Inflammatory macrophage treated with lipopolysaccharide for 4 hours (primary cell): Measurements from ENCODE around the gene TSPOAP1.

ENCODE experiments used
- DNase-seq: peaks from one replicate; pipeline ENCODE4 v3.0.0-alpha.2; 2020

The TSPOAP1 gene

GRCh38 chr17:58276423-58276822, 52.2 kb downstream of the TSPOAP1 start:
- DNase-seq: no peak

DNA sequence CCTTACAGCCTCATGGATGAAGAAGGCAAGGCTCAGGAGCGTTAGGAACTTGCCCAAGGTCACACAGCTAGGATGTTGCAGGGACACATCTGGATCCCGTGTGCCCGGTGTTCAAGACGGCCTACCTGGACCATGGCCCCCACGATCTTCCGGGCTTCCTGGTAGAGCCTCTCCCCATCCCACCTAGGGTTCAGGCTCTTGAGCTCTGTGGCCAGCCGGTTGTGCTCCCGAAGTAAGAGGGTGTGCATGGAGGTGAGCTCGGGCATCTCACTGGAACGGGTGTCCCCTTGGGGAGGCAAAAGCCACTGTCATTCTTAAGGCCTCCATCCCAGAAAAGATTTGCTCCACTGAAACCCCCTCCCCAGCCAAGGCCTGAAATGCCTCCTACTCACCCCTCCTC, 53.2 kb downstream of the TSPOAP1 start:
- DNase-seq: no peak

GRCh38 chr17:58273453-58274104, 55.0 kb downstream of the TSPOAP1 start:
- DNase-seq: peak; percentile 40

- DNase-seq: peak; percentile 8
Observed at GRCh38 chr17:58272367-58273280, 56.0 kb downstream of the TSPOAP1 start.

- peak; percentile 35 for DNase-seq
Observed at GRCh38 chr17:58271216-58271931, 57.2 kb downstream of the TSPOAP1 start.

GRCh38 chr17:58270476-58271215, 57.9 kb downstream of the TSPOAP1 start:
- DNase-seq: no peak

DNA sequence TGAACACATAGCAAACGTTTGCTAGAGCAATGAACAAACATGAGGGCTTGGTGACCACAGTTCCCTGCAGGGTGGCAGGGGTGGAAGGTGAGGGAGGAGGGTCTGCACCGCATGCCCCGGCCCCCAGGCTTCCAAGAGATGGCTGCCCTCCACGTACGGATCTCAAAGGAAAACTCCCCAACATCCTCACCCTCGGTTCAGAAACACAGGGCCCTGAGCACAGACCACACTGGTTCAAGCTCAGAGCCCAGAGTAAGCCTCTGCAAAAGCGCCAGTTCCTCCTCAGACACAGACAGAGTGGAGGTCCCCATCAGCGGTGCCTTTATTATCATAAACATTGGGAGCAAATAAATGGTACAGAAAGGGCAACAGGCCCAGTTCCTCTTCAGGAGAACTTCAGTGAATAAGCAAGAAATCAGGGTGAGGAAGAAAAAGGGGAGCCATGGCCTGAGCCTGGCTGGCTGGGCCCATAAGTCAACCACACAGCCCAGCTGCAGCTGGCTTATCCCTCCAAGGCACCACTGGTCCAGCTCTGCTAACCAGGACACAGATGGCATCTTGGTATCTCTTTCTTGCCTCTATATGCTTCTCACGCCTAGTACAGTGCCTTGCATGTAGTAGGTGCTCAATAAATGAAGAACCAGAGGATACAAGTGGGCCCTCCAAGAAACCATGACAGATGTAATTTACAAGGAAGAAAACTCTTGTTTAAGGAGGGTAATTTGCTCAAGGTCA, 58.9 kb downstream of the TSPOAP1 start:
- DNase-seq: no peak

DNA sequence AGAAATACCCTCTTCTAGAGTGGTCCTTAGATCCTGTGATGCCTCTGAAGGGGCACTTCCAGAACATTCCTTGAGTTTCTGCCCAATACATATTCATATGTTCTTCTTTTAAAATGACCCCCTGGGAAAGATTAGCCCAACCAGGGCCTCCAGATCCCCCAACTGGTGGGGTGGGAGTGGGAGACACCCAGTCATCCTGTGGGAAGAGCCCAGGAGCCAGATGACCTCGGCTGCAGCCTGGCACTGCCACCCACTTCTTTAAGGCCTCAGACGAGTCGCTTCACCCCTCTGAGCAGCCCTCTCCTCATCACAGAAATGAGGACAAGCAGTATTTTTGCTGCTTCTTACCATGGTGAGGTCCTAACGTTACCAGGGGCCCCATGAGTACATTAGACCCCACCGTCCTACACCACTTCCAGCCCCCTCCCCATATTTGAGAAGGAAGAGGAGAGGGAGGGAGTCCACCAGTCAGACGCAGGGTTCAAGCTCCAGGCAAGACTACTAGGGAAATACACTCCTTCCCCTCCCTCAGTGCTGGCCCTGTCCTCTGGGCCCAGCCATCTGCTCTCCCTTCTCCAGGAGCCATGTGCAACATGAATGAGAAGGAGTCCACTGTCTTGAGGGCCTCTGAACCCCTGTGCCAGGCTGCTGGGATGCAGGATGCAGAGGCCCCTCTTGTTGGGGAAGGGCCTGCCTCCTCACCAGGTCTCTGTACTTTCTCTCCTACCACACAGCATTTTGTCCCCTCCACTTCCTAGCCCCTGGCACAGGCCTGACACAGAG, 59.6 kb downstream of the TSPOAP1 start:
- no peak for DNase-seq

DNA sequence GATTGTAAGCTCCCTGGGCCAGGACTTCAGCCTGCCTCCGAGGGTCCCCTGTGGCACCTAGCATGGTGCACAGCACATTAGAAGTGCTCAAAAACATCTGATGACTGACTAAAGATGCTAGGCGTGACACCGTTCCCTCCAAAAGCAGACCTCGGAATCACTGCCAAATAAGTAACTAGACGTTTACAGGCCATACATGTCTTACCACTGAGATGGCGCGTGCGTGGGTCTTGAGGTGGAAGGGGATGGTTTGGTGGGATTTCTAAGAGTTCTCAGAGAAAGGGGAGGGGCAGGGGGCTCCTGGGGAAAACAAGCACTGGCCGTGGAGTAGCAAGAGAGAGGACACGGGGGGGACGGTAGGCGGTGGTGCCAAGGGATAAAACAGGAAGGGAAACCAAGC, 60.3 kb downstream of the TSPOAP1 start:
- no peak for DNase-seq

- DNase-seq: no peak
Observed at GRCh38 chr17:58267347-58268324, 61.0 kb downstream of the TSPOAP1 start.

DNA sequence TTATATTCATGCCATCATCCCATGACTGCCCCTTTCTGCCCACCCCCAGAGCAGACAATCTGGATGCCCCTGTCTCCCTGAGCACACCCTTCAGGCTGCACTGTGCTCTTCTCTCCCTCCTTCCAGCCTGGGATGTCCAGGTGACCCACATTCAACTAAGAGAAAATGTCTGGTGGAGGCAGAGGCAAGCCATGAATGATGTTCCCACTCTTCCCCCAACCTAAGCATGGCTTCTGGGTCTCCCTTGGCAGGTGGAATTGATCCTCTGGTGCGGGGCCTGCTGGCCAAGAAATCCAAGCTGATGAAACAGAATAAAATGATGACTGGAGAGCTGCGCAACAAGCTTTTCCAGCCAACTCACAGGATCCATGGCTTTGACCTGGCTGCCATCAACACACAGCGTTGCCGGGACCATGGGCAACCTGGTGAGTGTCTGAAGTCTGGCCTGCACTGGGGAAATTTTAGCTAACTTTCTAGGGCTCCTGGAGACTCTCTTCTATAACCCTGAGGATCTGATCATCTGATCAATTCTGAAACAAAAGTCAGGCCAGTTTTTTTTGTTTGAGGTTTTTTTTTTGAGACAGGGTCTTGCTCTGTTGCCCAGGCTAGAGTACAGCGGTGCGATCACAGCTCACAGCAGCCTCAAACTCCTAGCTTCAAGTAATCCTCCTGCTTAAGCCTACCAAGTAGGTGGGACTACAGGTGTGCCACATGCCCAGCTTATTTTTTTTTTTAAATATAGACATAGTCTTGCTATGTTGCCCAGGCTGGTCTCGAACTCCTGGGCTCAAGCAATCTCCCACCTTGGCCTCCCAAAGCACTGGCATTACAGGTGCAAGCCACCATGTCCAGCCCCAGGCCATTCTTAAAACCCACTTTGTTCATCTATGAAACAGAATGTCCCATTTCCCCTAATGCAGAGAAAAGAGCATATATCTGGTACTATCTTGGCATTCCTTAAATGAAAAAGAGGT, 62.4 kb downstream of the TSPOAP1 start:
- no peak for DNase-seq

DNA sequence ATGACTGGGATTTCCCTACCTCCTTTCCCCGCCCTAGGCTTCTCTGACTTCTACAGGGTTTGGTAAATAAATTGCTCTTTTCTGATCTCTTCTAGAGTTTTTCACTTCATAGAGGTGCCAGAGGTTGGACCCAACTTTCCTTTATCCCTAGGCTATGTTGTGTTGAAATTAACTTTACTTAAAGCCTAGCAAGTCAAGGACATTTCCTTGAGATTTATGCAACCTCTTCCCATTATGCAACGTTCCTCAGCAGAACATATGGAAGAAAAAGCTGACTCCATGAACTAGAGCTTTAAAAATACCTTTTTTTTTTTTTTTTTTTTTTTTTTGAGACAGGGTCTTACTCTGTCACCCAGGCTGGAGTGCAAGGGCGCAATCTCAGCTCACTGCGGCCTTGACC, 63.3 kb downstream of the TSPOAP1 start:
- DNase-seq: peak; percentile 43

DNA sequence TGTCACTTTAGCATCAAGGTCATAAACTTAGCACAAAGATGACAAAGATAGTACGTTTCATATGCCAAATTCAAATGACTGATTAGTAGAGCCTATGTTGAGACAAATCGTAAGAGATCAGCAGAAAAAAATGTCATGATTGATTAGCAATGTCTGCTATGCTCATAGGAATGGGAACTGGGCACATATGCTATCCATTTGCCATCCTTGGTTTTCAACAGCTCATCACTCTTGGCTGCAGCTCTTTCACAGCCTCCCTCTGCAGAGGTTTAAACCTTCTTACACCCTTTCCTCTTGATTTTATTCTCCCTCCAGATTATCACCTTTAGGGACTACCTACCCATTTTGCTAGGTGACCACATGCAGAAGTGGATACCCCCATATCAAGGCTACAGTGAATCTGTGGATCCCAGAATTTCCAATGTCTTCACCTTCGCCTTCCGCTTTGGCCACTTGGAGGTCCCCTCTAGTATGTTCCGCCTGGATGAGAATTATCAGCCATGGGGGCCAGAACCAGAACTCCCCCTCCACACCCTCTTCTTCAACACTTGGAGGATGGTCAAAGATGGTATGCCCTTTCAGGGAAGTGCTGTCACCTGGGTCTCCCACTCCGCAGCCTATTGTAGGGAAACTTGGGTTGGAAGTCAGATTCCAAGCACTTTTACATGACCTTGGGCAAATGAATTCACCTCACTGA, 64.0 kb downstream of the TSPOAP1 start:
- no peak for DNase-seq

DNA sequence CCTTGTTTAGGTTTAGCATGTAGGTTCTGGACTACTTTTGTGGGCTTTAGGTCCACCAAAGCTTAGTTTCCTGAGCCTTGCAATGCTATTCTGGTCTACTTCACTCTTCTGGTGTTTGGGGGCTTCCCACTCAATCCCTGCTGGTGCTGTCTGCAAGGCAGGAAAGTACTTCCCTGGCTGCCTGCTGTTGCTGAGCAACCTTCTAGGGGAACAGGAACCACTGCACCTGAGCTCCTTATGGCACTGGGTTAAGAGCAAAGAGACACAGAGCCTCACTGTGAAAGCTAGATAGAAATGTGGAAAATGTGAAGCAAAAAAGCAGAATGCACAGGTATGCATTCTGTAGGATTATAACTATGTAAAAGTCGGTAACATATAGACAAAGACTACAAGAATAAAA, 64.8 kb downstream of the TSPOAP1 start:
- DNase-seq: no peak

DNA sequence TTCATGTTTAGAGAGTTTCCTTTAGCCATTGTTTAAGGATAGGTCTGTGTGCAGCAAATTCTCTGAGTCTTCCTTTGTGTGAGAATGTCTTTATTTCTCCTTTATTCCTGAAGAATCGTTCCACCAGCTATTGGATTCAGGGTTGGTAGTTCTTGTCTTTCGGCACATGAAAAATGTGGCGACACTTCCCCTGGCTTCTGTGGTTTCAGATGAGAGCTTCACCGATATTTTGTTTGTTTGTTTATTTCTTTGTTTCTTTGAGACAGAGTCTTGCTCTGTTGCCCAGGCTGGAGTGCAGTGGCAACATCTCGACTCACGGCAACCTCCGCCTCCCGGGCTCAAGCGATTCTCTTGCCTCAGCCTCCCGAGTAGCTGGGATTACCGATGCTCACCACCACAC, 66.4 kb downstream of the TSPOAP1 start:
- DNase-seq: no peak

DNA sequence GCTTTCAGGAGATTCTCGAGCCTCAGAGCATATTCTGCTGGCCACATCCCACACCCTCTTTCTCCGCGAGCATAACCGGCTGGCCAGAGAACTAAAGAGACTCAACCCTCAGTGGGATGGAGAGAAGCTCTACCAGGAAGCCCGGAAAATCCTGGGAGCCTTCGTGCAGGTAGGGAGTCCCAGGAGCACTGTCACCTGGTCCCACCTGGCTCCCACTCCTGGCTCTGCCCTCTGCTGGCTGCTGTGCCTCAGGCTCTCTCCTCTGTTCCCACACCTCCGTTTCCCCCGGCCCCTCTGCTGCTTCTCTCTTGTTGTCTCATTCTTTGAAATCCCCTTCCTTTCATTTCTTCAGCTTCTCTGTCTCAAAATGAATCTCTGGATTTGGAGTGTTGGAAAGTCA, 73.8 kb downstream of the TSPOAP1 start:
- DNase-seq: no peak

DNA sequence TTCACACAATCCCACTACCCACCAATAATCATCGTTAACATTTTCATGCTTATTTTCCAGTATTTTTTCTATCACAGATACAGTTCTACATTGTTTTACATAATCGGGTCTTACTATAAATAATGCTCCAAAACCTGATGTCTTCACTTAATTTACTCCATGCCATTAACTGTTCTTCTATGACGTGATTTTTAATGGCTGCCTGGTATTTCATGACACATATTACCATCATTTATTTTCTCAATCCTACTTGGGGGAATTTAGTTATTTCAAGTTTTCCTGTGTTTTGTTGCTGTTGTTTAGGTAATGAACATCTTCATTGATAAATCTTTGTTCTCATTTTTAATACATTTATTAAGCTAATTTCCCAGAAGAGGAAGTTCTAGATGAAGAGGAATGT, 75.5 kb downstream of the TSPOAP1 start:
- no peak for DNase-seq

DNA sequence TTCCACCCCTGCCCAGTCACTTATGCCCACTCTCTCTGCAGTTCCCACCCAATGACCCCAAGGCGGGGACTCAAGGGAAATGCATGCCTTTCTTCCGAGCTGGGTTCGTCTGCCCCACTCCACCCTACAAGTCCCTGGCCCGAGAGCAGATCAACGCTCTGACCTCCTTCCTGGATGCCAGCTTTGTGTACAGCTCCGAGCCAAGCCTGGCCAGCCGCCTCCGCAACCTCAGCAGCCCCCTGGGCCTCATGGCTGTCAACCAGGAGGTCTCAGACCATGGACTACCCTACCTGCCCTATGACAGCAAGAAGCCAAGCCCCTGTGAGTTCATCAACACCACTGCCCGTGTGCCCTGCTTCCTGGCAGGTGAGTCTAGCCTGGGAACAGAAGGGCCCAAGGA, 76.5 kb downstream of the TSPOAP1 start:
- DNase-seq: no peak
